Inferior parietal cortex (tissue), 1 donor: ENCODE measurements around the gene SPIB.
"Not testable (repeated sequence)": the region's sequence is repeated elsewhere in the genome, so short reads cannot be mapped to it uniquely, and the experiment has no call there.

Experiments used
- DNase-seq: peaks from one replicate; pipeline ENCODE4 v3.0.0-alpha.2; 2016; ENCODE audit errors: extremely low spot score

The SPIB gene

GRCh38 chr19:50418176-50419021 lies at the start of gene SPIB:
SPIB (plus strand) TSS chr19:50418938; CDS start chr19:50418963, 25 bp downstream.
- no peak for DNase-seq

- DNase-seq, result no peak
Observed at GRCh38 chr19:50371914-50372475, 46.7 kb upstream of the SPIB start.

DNA sequence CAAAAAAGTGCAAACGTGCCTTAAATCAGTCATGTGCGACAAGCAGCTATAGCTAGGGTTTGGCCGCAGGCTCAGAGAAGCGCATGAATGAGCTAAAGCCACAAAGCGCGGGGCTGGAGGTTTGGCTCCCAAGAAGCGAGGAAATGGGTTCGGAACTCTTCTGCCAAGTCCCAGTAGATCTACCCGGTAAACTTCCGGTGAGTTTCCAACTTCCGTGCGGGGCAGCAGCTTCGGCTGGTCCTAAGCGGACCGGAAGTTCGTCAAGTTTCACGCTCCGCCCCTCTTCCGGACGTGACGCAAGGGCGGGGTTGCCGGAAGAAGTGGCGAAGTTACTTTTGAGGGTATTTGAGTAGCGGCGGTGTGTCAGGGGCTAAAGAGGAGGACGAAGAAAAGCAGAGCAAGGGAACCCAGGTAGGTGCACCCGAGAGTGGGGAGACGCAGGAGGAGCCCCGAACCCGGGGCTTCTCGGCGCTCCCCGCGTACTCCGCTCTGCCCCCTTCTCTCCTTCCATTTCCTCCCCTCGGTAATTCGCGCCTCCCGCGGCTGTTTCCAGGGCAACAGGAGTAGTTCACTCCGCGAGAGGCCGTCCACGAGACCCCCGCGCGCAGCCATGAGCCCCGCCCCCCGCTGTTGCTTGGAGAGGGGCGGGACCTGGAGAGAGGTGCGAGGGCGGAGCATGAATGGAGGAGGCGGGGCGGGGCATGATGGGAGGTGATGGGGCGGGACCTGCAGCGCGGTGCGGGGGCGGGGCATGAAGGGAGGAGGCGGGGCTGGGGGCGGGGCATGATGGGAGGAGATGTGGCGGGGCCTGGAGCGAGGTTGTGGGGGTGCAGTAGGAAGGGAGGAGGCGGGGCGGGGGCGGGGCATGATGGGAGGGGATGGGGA lies 42.3 kb upstream of the SPIB start, which contains the start of gene NR1H2:
TSS of gene NR1H2 (plus strand) at position 292 of the 885 bp plus-strand sequence. CDS start 1,149 bp downstream, outside the sequence.
- DNase-seq, result peak; percentile 99

- DNase-seq, result no peak
Observed at GRCh38 chr19:50377051-50377461, 41.7 kb upstream of the SPIB start.

- no peak for DNase-seq
Observed at GRCh38 chr19:50377517-50377916, 41.2 kb upstream of the SPIB start.

- DNase-seq, result no peak
Observed at GRCh38 chr19:50378169-50378862, 40.4 kb upstream of the SPIB start.

DNA sequence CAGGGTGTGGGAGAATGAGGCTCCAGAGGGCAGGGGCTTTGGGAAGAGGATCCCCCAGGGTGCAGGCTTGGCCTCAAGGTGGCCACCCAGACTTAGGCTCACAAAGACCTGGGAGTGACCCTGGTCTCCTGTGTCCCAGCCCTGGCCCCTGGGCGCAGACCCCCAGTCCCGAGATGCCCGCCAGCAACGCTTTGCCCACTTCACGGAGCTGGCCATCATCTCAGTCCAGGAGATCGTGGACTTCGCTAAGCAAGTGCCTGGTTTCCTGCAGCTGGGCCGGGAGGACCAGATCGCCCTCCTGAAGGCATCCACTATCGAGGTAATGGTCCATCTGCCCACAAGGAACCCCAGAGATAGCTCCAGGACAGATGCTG lies 39.9 kb upstream of the SPIB start:
- DNase-seq, result no peak

GRCh38 chr19:50379602-50380001 lies 39.1 kb upstream of the SPIB start:
- no peak for DNase-seq

GRCh38 chr19:50380137-50380536 lies 38.6 kb upstream of the SPIB start:
- DNase-seq, result no peak

DNA sequence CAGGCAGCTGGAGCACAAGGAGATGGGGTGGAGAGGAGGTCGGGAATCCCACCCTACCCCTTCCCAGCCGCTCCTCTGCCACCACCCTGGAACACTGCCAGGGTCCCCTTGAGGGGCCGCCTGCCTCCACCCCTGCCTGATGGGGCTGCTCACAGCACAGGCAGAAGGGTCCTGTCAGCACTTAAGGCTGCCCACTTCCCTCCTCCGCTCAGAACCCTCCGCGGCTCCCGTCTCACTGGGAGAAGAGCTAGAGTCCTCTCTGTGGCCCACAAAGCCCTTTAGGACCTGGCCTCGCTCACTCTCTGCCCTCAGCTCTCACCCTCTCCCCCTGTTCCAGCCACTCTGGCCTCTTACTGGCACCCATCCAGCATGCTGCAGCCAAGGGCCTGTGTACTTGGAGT lies 38.0 kb upstream of the SPIB start:
- no peak for DNase-seq

DNA sequence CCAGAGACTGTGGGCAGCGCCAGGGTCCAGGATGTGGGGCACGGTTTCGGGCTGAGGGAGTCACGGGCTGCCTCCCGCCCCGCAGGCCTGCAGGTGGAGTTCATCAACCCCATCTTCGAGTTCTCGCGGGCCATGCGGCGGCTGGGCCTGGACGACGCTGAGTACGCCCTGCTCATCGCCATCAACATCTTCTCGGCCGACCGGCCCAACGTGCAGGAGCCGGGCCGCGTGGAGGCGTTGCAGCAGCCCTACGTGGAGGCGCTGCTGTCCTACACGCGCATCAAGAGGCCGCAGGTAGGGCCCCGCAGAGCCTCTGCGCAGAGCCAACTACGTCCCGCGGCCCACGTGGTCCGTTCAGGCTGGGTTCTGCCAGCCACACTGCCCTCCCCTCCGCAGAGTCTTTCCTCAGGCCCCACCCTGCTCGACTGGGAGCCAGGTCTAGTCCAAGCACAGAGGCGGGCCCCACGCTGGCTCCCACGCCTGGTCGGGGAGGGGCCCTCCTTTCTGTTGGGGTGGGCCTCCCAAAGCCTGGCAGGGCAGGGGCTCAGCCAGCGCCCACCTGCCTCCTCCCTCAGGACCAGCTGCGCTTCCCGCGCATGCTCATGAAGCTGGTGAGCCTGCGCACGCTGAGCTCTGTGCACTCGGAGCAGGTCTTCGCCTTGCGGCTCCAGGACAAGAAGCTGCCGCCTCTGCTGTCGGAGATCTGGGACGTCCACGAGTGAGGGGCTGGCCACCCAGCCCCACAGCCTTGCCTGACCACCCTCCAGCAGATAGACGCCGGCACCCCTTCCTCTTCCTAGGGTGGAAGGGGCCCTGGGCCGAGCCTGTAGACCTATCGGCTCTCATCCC lies 36.6 kb upstream of the SPIB start:
- no peak for DNase-seq

- no peak for DNase-seq
Observed at GRCh38 chr19:50383001-50383851, 35.5 kb upstream of the SPIB start.

- DNase-seq, result peak; percentile 90
Observed at GRCh38 chr19:50383852-50384684, 34.7 kb upstream of the SPIB start, which contains the start of gene POLD1. POLD1 (plus strand) TSS chr19:50384347; CDS start chr19:50398852, 14,505 bp downstream.

DNA sequence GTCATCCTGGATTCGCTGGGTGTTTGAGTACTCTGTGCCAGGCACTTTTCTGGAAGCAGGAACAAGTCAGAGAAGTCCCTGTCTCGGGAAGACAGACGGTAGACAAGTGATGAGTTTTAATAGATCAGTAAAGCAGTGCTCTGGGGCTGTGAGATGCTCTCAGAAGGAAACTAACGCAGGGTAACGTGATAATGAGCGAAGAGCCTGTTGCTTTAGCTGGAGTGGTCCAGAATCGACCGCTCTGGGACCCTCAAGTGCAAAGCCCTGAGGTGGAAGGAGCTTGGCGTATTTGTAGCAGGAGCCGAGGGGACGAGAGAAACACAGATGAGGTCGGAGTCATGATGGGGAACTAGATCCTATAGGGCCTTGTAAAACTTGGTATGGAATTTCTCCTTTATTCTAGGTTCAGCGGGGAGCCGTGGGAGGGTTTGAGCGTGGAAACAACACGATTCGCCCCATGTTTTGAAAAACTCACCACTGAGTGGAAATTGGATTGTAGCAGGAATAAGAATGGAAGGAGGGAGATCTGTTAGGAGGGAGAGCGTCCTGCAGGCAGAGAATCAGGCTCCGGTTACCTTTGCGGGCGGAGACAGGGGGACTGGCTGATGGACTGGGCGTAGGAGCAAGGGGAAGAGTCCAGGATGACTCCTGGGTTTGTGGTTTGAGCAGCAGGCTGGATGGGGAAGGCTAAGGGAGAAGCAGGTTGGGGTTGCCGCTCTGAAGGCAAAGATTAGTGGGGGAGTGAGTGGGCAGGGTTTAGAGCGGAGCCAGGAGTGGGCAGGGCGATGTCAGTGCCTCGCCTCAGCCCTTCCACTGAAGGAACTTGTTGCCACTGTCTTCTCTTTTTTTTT lies 33.8 kb upstream of the SPIB start:
- no peak for DNase-seq

- no peak for DNase-seq
Observed at GRCh38 chr19:50387176-50387867, 31.4 kb upstream of the SPIB start.

GRCh38 chr19:50387868-50388245 lies 30.9 kb upstream of the SPIB start:
- DNase-seq, result no peak

GRCh38 chr19:50390295-50390694 lies 28.4 kb upstream of the SPIB start:
- not testable (repeated sequence) for DNase-seq
